T-helper 17 cell (primary cell): ENCODE measurements around the gene KCNJ9. TPM values are rescaled to one million over a fixed set of nuclear protein-coding genes. Genes with fewer than 3 reads are reported as not detected.
A peak's percentile ranks its signal among the peaks of the same experiment; 100 is the strongest.

Source experiments
- ATAC-seq: fragments of 150-1000 bp; cut with Tn5 transposase; 2 replicates; pipeline ENCODE4 v1.10.0; 2021; ENCODE audit warnings: mild to moderate bottlenecking, moderate library complexity
- DNase-seq, 3 donors: peaks; one replicate each; pipeline versions ENCODE4 v3.0.0 to v3.0.0-alpha.2; 2020 to 2021
- H3K9me3 ChIP-seq: one replicate; pipeline ENCODE4 v1.7.0; 2013; ENCODE audit warnings: low read length, mild to moderate bottlenecking; ENCODE audit not compliant: control insufficient read depth, poor library complexity, severe bottlenecking
- H3K27ac Mint-ChIP-seq: one replicate; pipeline ENCODE4 v1.8.0; 2022; ENCODE audit warnings: mild to moderate bottlenecking, moderate library complexity, mixed read lengths
- H3K27me3 Mint-ChIP-seq: one replicate; pipeline ENCODE4 v1.8.0; 2022; ENCODE audit warnings: mixed read lengths
- H3K36me3 Mint-ChIP-seq: one replicate; pipeline ENCODE4 v1.8.0; 2022; ENCODE audit warnings: low read depth, mixed read lengths
- H3K4me1 Mint-ChIP-seq: one replicate; pipeline ENCODE4 v1.8.0; 2022; ENCODE audit warnings: mild to moderate bottlenecking, mixed read lengths
- H3K4me3 Mint-ChIP-seq: one replicate; pipeline ENCODE4 v1.8.0; 2022; ENCODE audit warnings: mild to moderate bottlenecking, moderate library complexity, mixed read lengths
- total RNA-seq, 4 donors: library from RNA in 2 of 4; stranded (reverse) in 2 of 4; gene quantifications; one replicate each; pipeline ENCODE4 v1.2.3 and lab custom pipeline; 2022 to 2026

KCNJ9 gene
- total RNA-seq, 2 donors from 2014 or later, result not detected

DNA sequence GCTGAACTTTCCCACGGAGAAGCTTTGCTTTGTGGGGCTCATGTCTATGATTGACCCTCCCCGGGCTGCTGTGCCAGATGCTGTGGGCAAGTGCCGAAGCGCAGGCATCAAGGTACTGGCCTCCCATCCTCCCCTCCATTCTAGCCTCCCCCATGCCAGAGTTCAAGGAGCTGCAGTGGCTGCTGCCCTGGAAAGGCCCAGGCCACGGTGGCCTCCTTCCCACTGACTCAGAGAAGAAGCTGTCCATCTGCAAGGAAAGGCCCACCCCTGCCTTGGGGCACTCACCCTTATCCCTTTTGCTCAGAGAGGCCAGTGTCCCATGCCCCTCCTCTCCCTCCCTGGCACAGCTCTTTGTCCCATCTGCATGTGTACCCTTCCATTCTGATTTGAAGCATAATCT is 49.1 kb downstream of the KCNJ9 start:
- Mint-ChIP-seq H3K4me1 (peaks cover 2% of the 10 kb centered on the region), H3K4me3 (no peak overlapping the region), H3K27me3 (peaks cover 52% of the 10 kb centered on the region), H3K36me3 (peaks cover 5% of the 10 kb centered on the region), H3K27ac (no peak overlapping the region)
- H3K9me3 ChIP-seq, result no peaks in the 10 kb centered on the region
- ATAC-seq (no peak), DNase-seq (no peak)

DNA sequence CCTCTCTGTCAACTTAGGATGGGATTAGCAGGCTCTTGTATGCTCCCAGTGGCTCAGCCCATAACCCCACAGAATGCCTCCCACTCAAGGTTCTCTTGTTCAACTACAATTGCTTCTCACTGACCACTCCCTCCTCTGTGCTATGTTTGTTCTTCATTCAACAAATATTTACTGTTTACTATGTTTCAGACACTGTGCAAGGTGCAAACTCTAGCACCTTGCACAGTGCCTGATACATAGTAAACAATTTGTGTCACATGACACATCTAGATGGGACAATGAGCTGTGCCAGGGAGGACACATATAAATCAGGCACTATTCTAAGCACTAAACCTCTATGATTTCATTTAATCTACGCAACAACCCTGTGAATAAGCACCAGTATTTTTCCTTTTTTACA is 49.6 kb downstream of the KCNJ9 start:
- no peak for ATAC-seq
- Mint-ChIP-seq H3K4me3 (no peak overlapping the region), H3K27ac (no peak overlapping the region), H3K36me3 (peaks cover 5% of the 10 kb centered on the region), H3K27me3 (peaks cover 52% of the 10 kb centered on the region), H3K4me1 (peaks cover 2% of the 10 kb centered on the region)
- no peaks in the 10 kb centered on the region for H3K9me3 ChIP-seq
- DNase-seq, result no peak

DNA sequence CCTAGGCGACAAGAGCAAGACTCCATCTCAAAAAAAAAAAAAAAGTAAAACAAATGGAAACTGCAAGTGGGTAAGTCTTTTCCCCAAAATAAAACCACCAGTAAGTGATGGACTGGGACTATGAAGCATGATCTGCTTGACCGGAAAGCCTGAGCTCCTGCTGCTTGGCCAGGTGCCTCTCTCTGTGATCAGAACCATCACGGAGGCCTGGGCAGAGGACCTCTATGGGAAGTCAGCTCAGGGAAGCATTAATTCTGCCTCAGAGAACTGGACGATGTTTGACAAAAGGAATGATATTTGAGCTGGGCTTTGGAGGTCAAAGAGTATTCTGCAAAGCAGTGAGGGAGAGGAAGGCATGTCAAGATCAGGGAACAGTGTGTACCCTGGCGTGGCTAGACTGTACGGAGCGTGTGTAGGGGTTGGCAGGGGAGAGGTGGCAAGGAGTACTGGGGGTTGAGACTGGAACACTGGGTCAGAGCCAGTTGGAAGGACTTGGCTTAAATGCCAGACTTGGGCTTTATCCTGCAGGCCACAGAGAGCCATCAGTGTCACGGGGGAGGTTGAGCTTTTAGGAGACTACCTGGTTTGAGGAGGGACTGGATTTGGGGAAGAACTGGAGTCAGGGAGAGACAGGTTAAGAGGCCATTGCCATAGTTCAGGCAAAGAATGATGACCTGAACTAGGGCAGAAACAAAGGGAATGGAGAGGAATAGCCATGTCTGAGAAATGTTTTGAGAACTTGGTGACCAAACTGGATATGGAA is 50.6 kb downstream of the KCNJ9 start:
- Mint-ChIP-seq H3K4me3 (no peak overlapping the region), H3K27me3 (peaks cover 52% of the 10 kb centered on the region), H3K36me3 (peaks cover 5% of the 10 kb centered on the region), H3K27ac (no peak overlapping the region), H3K4me1 (peaks cover 2% of the 10 kb centered on the region)
- ATAC-seq (no peak), DNase-seq (no peak)
- no peaks in the 10 kb centered on the region for H3K9me3 ChIP-seq

DNA sequence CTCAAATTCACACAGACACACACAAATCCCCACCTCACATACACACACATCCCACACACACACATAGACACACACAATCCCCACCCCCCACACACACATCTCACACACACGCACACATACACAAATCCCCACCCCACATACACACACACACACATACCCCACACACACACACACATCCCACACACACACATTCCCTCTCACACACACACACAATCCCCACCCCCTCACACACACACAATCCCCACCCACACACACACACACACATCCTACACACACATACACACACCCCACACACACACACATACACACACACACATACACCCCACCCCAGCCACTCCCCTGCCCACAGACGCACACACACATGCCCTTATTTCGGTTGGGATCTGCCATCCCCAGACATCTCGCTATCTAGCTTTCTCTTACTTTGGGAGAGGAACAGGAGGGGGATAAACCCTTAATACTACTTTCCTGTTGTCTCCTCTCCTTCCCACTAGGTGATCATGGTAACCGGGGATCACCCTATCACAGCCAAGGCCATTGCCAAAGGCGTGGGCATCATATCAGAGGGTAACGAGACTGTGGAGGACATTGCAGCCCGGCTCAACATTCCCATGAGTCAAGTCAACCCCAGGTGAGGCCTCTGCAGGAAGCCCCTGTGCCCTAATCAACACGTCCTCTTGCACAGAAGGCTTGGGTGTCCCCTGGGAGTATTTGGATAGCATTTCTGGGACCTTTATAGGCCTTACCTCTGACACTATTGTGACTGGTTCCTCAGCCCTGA is 52.8 kb downstream of the KCNJ9 start:
- peaks cover 5% of the 10 kb centered on the region for H3K36me3 Mint-ChIP-seq
- H3K4me3 Mint-ChIP-seq, result no peak overlapping the region
- no peak for ATAC-seq
- peaks cover 2% of the 10 kb centered on the region for H3K4me1 Mint-ChIP-seq
- no peak overlapping the region for H3K27ac Mint-ChIP-seq
- H3K9me3 ChIP-seq, result no peaks in the 10 kb centered on the region
- no peak for DNase-seq
- H3K27me3 Mint-ChIP-seq, result peaks cover 50% of the 10 kb centered on the region

DNA sequence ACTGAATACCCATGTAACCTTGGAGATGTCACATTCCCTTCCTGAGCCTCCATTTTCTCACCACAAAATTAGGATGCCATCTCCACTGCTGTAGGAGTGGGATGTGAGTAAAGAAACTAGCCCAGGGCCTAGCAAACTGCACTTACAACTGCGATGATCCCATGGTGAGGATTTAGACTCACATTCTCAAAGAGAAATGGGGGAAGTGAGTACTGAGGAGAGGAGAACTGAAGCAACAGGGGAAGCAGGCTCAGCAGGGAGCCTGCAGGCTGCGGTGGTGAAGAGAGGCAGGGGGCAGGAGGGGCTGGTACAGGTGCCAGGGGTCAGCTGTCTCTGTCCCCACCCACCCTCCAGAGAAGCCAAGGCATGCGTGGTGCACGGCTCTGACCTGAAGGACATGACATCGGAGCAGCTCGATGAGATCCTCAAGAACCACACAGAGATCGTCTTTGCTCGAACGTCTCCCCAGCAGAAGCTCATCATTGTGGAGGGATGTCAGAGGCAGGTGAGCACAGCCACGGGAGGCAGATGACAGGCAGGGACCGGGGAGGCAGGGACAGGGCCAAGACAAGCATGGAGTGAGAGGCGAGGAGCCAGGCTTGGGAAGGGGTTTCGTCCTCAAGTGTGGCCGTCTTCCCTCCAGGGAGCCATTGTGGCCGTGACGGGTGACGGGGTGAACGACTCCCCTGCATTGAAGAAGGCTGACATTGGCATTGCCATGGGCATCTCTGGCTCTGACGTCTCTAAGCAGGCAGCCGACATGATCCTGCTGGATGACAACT is 53.6 kb downstream of the KCNJ9 start:
- peaks cover 5% of the 10 kb centered on the region for H3K36me3 Mint-ChIP-seq
- no peak for ATAC-seq
- H3K27ac Mint-ChIP-seq, result no peak overlapping the region
- H3K9me3 ChIP-seq, result no peaks in the 10 kb centered on the region
- DNase-seq, result no peak
- H3K27me3 Mint-ChIP-seq, result peaks cover 51% of the 10 kb centered on the region
- H3K4me3 Mint-ChIP-seq, result no peak overlapping the region
- peaks cover 2% of the 10 kb centered on the region for H3K4me1 Mint-ChIP-seq

DNA sequence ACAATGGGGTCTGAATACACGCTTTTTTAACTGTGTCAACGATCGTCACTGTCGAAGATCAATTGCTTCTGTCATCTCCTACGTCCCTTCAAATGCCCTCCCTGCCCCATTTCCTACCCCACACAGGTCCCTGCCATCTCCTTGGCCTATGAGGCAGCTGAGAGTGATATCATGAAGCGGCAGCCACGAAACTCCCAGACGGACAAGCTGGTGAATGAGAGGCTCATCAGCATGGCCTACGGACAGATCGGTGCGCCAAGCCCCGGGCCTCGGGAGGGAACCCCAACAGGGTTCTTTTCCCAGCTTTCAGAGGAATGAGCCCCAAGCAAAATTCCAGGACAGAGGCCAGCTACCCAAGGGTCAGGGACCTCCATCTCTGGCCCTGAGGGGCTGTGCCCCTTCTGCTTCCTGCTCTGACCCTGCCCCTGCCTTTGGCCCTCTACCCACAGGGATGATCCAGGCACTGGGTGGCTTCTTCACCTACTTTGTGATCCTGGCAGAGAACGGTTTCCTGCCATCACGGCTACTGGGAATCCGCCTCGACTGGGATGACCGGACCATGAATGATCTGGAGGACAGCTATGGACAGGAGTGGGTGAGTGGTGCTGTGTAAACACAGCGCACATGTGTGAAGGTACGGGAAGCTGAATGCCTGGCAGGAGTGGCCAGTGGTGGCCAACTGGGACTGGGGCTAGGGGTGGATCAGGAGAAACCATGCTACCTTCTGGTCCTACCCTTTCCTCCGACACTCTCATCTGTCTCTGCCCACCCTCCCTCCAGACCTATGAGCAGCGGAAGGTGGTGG is 55.0 kb downstream of the KCNJ9 start:
- H3K27me3 Mint-ChIP-seq, result peaks cover 50% of the 10 kb centered on the region
- ATAC-seq (no peak), DNase-seq (no peak)
- no peak overlapping the region for H3K27ac Mint-ChIP-seq
- H3K36me3 Mint-ChIP-seq, result peaks cover 5% of the 10 kb centered on the region
- no peak overlapping the region for H3K4me3 Mint-ChIP-seq
- H3K4me1 Mint-ChIP-seq, result peaks cover 2% of the 10 kb centered on the region
- H3K9me3 ChIP-seq, result no peaks in the 10 kb centered on the region

DNA sequence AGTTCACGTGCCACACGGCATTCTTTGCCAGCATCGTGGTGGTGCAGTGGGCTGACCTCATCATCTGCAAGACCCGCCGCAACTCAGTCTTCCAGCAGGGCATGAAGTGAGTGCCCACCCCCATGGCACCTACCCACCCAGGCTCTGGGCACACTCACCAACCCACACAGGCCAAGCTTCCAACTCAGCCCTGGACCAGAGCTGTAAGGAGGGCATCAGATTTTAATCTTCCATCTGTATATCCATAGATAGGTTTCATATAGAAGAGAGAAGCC is 55.5 kb downstream of the KCNJ9 start:
- DNase-seq (no peak), ATAC-seq (no peak)
- H3K9me3 ChIP-seq, result no peaks in the 10 kb centered on the region
- Mint-ChIP-seq H3K27me3 (peaks cover 50% of the 10 kb centered on the region), H3K36me3 (peaks cover 5% of the 10 kb centered on the region), H3K27ac (no peak overlapping the region), H3K4me3 (no peak overlapping the region), H3K4me1 (peaks cover 2% of the 10 kb centered on the region)

DNA sequence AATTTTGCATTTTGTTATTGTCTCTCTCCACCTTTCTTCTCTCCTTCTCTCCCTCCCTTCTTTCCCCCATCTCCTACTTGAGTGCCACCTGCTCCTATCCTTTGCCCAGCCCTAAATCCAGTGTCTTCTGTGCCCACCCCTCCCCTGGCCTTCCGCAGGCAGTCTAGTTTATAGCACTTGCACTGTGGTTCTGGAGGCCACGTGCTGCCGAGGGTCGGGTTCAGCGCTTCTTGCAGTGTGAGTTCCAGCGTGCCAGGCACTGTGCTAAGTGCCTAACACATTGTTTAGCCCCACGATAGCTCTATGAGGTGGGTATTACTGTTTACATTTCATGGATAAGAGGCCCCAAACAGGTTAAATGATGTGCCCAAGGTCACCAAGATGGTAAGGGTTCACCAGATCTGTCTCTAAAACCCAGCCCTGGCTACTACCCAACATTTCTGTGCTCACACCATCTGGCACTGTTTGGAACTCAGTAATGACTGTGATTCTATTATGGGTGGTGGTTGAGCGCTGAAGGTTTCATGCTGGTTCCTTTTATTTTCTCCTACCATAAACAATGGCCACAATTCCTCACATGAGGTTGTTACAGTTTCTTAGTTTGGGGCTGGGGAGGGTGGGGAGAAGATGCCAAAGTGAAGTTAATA is 56.0 kb downstream of the KCNJ9 start:
- no peak for ATAC-seq
- DNase-seq, result no peak
- no peak overlapping the region for H3K27ac Mint-ChIP-seq
- H3K9me3 ChIP-seq, result no peaks in the 10 kb centered on the region
- peaks cover 2% of the 10 kb centered on the region for H3K4me1 Mint-ChIP-seq
- H3K27me3 Mint-ChIP-seq, result peaks cover 50% of the 10 kb centered on the region
- H3K4me3 Mint-ChIP-seq, result no peak overlapping the region
- peaks cover 2% of the 10 kb centered on the region for H3K36me3 Mint-ChIP-seq

DNA sequence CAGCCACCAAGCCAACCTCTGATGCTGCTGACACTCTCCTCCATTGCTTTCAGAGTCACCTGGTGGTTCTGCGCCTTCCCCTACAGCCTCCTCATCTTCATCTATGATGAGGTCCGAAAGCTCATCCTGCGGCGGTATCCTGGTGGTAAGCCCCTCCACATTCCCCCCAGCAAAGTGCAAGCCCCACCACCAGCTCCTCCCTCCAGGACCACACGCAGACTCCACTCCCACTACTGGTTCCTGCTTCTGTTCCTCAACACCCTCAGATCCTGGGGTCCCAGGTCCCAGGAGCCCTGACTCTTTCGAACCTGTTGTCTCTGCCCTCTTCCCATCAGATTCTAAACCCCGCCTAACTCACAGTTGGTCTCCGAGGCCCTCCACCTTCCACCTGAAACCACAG is 58.5 kb downstream of the KCNJ9 start:
- DNase-seq (no peak), ATAC-seq (no peak)
- H3K27ac Mint-ChIP-seq, result peak overlapping the region; percentile 32
- H3K4me1 Mint-ChIP-seq, result peaks cover 2% of the 10 kb centered on the region
- no peak overlapping the region for H3K4me3 Mint-ChIP-seq
- peaks cover 2% of the 10 kb centered on the region for H3K36me3 Mint-ChIP-seq
- no peaks in the 10 kb centered on the region for H3K9me3 ChIP-seq
- H3K27me3 Mint-ChIP-seq, result peaks cover 59% of the 10 kb centered on the region

Other genes starting within 250 kb of the KCNJ9 start
- gene VSIG8, start 218.9 kb upstream of the KCNJ9 start, total RNA-seq, result not detected
- gene CFAP45, start 181.4 kb upstream of the KCNJ9 start, total RNA-seq, result 1 to 10 TPM; 4.6 to 6.3 TPM
- 100 to 1,000 TPM; 515 to 717 TPM for gene TAGLN2, start 156.0 kb upstream of the KCNJ9 start, total RNA-seq
- under 1 TPM in 1 of 2 donors, not detected in 1; 0.07 TPM for gene IGSF9, start 135.9 kb upstream of the KCNJ9 start, total RNA-seq
- not detected for gene SLAMF9, start 127.3 kb upstream of the KCNJ9 start, total RNA-seq
- 1 to 10 TPM; 2.7 to 3.0 TPM for gene PIGM, start 49.5 kb upstream of the KCNJ9 start, total RNA-seq
- not detected for gene KCNJ10, start 11.4 kb upstream of the KCNJ9 start, total RNA-seq
- gene IGSF8, start 17.1 kb downstream of the KCNJ9 start, total RNA-seq, result 10 to 100 TPM; 29.3 to 36.8 TPM
- not detected for gene ATP1A2, start 34.2 kb downstream of the KCNJ9 start, total RNA-seq
- under 1 TPM in 1 of 2 donors, not detected in 1; 0.27 TPM for gene ATP1A4, start 70.1 kb downstream of the KCNJ9 start, total RNA-seq
- not detected for gene CASQ1, start 109.0 kb downstream of the KCNJ9 start, total RNA-seq
- gene PEA15, start 123.8 kb downstream of the KCNJ9 start, total RNA-seq, result 10 to 100 TPM; 19.6 to 21.6 TPM
- gene DCAF8, start 181.0 kb downstream of the KCNJ9 start, total RNA-seq, result 100 to 1,000 TPM; 167 to 178 TPM
- 10 to 100 TPM; 28.9 to 34.7 TPM for gene PEX19, start 203.6 kb downstream of the KCNJ9 start, total RNA-seq